A549 (cell line): ENCODE results near the gene GJA3. TPM values are rescaled to one million over a fixed set of nuclear protein-coding genes. Genes with fewer than 3 reads are reported as not detected.
A peak's percentile ranks its signal among the peaks of the same experiment; 100 is the strongest.

Experiments
- ATAC-seq, 2 experiments: fragments of 200-7000 bp in 1 of 2; fragments of >200 bp in 1 of 2; cut with Nextera tagmentation in 1 of 2; cut with Tn5 transposase in 1 of 2; 3 replicates each; pipeline versions ENCODE4 v1.8.0 to v1.9.1; 2018 to 2020; ENCODE audit warnings: mild to moderate bottlenecking in 1 of 2, moderate library complexity in 1 of 2
- CTCF ChIA-PET: fragments of 300-600 bp; sonication (Branson Sonifier 250); formaldehyde crosslinking; extraction: SDS; loops from one replicate; lab custom pipeline; 2021; ENCODE audit warnings: antibody characterized with exemption, inconsistent platforms; lab: Yijun Ruan, JAX
- POLR2A ChIA-PET: fragments of 350-600 bp; formaldehyde crosslinking; extraction: SDS; loops from one replicate; lab custom pipeline; 2021; ENCODE audit warnings: antibody characterized with exemption, inconsistent platforms; lab: Yijun Ruan, JAX
- DNase-seq, 2 experiments: peaks; one replicate each; pipeline versions ENCODE4 v3.0.0 to v3.0.0-alpha.2; 2011 to 2016; ENCODE audit warnings: low read depth in 1 of 2, low spot score in 1 of 2
- FAIRE-seq: peaks from 2 replicates; lab custom pipeline; 2011; peaks lifted over from hg19 to GRCh38; lab: Jason Lieb, UNC
- H3K27ac ChIP-seq, 2 experiments: fragments of >200 bp; sonication (Bioruptor Twin); formaldehyde crosslinking; 3 replicates each; pipeline ENCODE4 v1.5.1; 2016 to 2017
- H3K4me1 ChIP-seq: fragments of >200 bp; sonication (Bioruptor Twin); formaldehyde crosslinking; 3 replicates; pipeline ENCODE4 v1.6.1; 2016
- H3K4me2 ChIP-seq: fragments of >200 bp; sonication (Bioruptor Twin); formaldehyde crosslinking; 3 replicates; pipeline ENCODE4 v1.6.1; 2016
- H3K4me3 ChIP-seq: fragments of >200 bp; sonication (Bioruptor Twin); formaldehyde crosslinking; 3 replicates; pipeline ENCODE4 v1.5.1; 2016
- H3K9me3 ChIP-seq: fragments of >200 bp; sonication (Bioruptor Twin); formaldehyde crosslinking; 3 replicates; pipeline ENCODE4 v1.6.1; 2016
- BHLHE40 ChIP-seq: IDR thresholded peaks from 2 replicates; pipeline ENCODE4 v1.6.1; 2012; ENCODE audit warnings: low read depth, low read length, inconsistent platforms
- CBX8 ChIP-seq: fragments of 200-600 bp; sonication (generic); IDR thresholded peaks from 2 replicates; pipeline ENCODE4 v1.6.1; 2016
- CEBPB ChIP-seq, 2 experiments: fragments of >200 bp in 1 of 2; sonication (Bioruptor Twin) in 1 of 2; formaldehyde crosslinking in 1 of 2; IDR thresholded peaks; 2 replicates each; pipeline ENCODE4 v1.6.1; 2012 to 2016
- CHD4 ChIP-seq: fragments of 200-600 bp; sonication (generic); IDR thresholded peaks from 2 replicates; pipeline ENCODE4 v1.6.1; 2016; ENCODE audit warnings: antibody characterized with exemption, mild to moderate bottlenecking, borderline replicate concordance
- E2F6 ChIP-seq: IDR thresholded peaks from 2 replicates; pipeline ENCODE4 v1.6.1; 2012; ENCODE audit warnings: low read depth, borderline replicate concordance
- ELK1 ChIP-seq: fragments of 150-350 bp; IDR thresholded peaks from 2 replicates; pipeline ENCODE4 v1.6.1; 2014; ENCODE audit warnings: low read depth, mild to moderate bottlenecking, low read length
- FOSB ChIP-seq: fragments of 250-450 bp; sonication (Bioruptor Pico); IDR thresholded peaks from 2 replicates; pipeline ENCODE4 v1.5.0; 2020; ENCODE audit warnings: mild to moderate bottlenecking, moderate library complexity
- KDM1A ChIP-seq: fragments of 200-600 bp; sonication (generic); IDR thresholded peaks from 2 replicates; pipeline ENCODE4 v1.6.1; 2016; ENCODE audit warnings: low read depth, mild to moderate bottlenecking
- MAFK ChIP-seq: fragments of 450-650 bp; IDR thresholded peaks from 2 replicates; pipeline ENCODE4 v1.6.1; 2014; ENCODE audit not compliant: partially characterized antibody
- PHF8 ChIP-seq: fragments of 200-600 bp; sonication (generic); IDR thresholded peaks from 2 replicates; pipeline ENCODE4 v1.6.1; 2016; ENCODE audit warnings: low read depth, mild to moderate bottlenecking, antibody characterized with exemption, moderate library complexity, borderline replicate concordance
- WGBS: methylation state at CpG from one replicate; pipeline ENCODE4 v1.1.6; 2017; ENCODE audit errors: missing lambda C conversion rate; 5-methylcytosine and 5-hydroxymethylcytosine counted together
- polyA plus RNA-seq, 4 experiments: library from polyadenylated mRNA; depleted of rRNA in 3 of 4; stranded (reverse); fragments of >200 nt; fragmentation: RNase III in 1 of 4; extraction: RNeasy Plus Mini Kit Qiagen cat#74134 plus additional on column Dnase treatment in 1 of 4; gene quantifications; 2 replicates in 3 of 4; 3 replicates in 1 of 4; pipeline ENCODE4 v1.2.3, GENCODE V29; 2011 to 2017
- TF ChIP-seq, protein P1 (sequence below): IDR thresholded peaks from 2 replicates; pipeline ENCODE4 v1.6.1; 2012

Gene GJA3
- polyA plus RNA-seq, 2 of the 4 experiments (the other 2 are of a cell fraction): 0.06 to 0.19 TPM

DNA sequence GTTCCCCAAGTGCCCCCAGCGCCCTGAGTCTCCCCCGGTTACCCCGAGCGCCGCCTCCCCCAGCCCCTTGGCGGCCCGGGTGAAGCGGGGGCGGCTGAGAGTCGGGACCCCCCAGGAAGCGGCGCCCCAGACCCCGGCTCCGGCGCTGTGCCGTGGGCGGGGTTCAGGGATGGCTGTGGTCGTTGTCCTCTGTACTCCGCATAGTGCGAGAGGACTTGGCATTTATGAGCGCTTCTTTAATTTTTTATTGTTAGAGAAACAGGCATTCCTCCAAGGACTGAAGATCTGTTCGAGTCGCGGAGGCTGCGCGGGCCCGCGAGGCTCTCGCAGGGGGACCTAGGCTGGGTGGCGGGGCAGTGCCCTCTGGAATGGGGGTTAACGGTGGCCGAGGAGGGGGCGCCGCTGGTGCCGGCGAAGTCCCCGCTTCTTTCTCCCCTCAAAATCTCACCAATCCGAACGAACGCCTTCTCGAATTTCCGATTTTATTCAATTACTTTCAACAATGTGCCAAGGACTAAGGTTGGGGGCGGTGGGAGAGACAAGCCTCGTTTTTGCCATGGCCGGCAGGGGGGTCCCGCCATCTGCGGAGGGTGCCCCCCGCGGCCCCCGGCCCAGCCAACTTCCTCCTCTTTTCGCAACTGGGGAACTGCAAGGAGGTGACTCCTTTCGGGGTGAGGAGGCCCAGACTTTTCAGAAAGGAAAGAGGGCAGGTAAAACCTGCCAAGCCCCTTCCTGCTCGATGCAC, 32.5 kb upstream of the GJA3 start:
- H3K27ac ChIP-seq: peak overlapping the region in 1 of 2 experiments; percentile 80; a peak in 3 of 6 replicates
- FAIRE-seq (no peak), ATAC-seq (peak in 1 of 2 experiments; percentile 35; a peak in 4 of 6 replicates), DNase-seq (no peak)
- peak overlapping the region; percentile 100 for H3K4me2 ChIP-seq
- 39% methylated on average over 33 of the region's 53 CpGs for WGBS
- H3K9me3 ChIP-seq: no peaks in the 10 kb centered on the region
- H3K4me3 ChIP-seq: peak overlapping the region; percentile 76
- CTCF ChIA-PET: interaction anchor here (3.5 kb wide), 1 partner anchor 11 kb away, joined by 16 read pairs; no protein-coding TSS in a partner anchor
- no peak for TF ChIP-seq CHD4
- no peak for TF ChIP-seq MAFK
- no peak for TF ChIP-seq ELK1
- TF ChIP-seq FOSB: no peak
- no peak for TF ChIP-seq CBX8
- no peak for TF ChIP-seq CEBPB (IDR thresholded peaks at IDR 0.05)
- no peak for TF ChIP-seq BHLHE40
- no peak for TF ChIP-seq KDM1A
- no peak for TF ChIP-seq E2F6
- peaks cover 7% of the 10 kb centered on the region; the same call in 1 of the 3 replicates for H3K4me1 ChIP-seq
- POLR2A ChIA-PET: no interaction called here

DNA sequence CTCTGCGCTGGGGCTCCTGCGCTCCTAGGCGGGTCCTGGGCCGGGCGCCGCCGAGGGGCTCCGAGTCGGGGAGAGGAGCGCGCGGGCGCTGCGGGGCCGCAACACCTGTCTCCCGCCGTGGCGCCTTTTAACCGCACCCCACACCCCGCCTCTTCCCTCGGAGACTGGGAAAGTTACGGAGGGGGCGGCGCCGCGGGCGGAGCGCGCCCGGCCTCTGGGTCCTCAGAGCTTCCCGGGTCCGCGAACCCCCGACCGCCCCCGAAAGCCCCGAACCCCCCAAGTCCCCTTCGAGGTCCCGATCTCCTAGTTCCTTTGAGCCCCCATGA, 31.9 kb upstream of the GJA3 start, which contains the start of gene GJB2:
TSS of gene GJB2 (minus strand) at position 103 of the 326 bp plus-strand sequence. CDS start 3,357 bp downstream, outside the sequence.
- peak within 1 kb of the TSS; percentile 100 for H3K4me2 ChIP-seq
- no peaks in the 10 kb centered on the region for H3K9me3 ChIP-seq
- peak within 1 kb of the TSS; percentile 76 for H3K4me3 ChIP-seq
- no peak for DNase-seq
- peak within 1 kb of the TSS; percentile 53 to 80; a peak in 5 of 6 replicates for H3K27ac ChIP-seq
- peak; percentile 58 to 63; a peak in 4 of 6 replicates for ATAC-seq
- peaks cover 7% of the 10 kb centered on the region; the same call in 1 of the 3 replicates for H3K4me1 ChIP-seq
- POLR2A ChIA-PET: interaction anchor here (0.6 kb wide), 1 partner anchor 695 kb away, joined by 7 read pairs; no protein-coding TSS in a partner anchor
- no CpG with 5 or more reads among the region's 39 CpGs for WGBS
- no peak for FAIRE-seq
- TF ChIP-seq ELK1: no peak
- TF ChIP-seq PHF8: no peak
- TF ChIP-seq, all 56 proteins: peak for 0
- CTCF ChIA-PET: interaction anchor here (1.0 to 3.5 kb wide), 3 partner anchors 11 to 227 kb away, joined by 3 to 16 read pairs (median 4); no protein-coding TSS in a partner anchor

DNA sequence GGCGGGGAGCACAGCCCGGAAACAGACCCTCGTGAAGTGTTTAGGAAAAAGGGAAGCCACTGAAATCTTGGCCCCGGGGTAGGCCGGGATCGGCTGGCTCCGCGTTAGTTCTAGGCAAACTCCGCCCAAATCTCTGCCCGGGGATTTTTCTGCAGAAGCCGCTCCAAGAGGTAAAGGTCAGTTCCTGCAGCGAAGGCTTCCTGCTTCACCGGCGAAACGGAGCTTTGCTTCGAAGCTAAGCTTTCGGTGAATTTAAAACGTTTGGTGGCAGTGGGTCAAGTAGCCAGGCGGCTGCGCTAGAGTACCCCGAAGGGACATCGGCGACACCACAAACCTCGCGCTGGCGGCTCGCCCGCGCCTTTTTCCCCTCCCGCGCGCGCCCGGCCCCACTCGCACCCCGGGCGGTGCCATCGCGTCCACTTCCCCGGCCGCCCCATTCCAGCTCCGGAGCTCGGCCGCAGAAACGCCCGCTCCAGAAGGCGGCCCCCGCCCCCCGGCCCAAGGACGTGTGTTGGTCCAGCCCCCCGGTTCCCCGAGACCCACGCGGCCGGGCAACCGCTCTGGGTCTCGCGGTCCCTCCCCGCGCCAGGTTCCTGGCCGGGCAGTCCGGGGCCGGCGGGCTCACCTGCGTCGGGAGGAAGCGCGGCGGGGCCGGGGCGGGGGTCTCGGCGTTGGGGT, 31.4 kb upstream of the GJA3 start:
- H3K4me2 ChIP-seq: peak overlapping the region; percentile 100
- DNase-seq (peak in 1 of 2 experiments; percentile 16), ATAC-seq (peak; percentile 40 to 65; a peak in 3 of 6 replicates), FAIRE-seq (no peak)
- WGBS: 3% methylated on average over 12 of the region's 73 CpGs
- H3K4me3 ChIP-seq: peak overlapping the region; percentile 76
- peak overlapping the region; percentile 53 to 80; a peak in 5 of 6 replicates for H3K27ac ChIP-seq
- peaks cover 7% of the 10 kb centered on the region; the same call in 1 of the 3 replicates for H3K4me1 ChIP-seq
- no peaks in the 10 kb centered on the region for H3K9me3 ChIP-seq
- ChIA-PET CTCF (interaction anchor here (1.0 to 3.5 kb wide), 3 partner anchors 10 to 228 kb away, joined by 3 to 16 read pairs (median 4); no protein-coding TSS in a partner anchor), POLR2A (interaction anchor here (0.6 kb wide), 1 partner anchor 695 kb away, joined by 7 read pairs; no protein-coding TSS in a partner anchor)
- no peak for TF ChIP-seq CBX8
- TF ChIP-seq, protein P1, sequence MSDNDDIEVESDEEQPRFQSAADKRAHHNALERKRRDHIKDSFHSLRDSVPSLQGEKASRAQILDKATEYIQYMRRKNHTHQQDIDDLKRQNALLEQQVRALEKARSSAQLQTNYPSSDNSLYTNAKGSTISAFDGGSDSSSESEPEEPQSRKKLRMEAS: peak; percentile 27; the same call in 1 of the 2 replicates
